Keratinocyte (primary cell): ENCODE results near the gene PKNOX2. TPM values are rescaled to one million over a fixed set of nuclear protein-coding genes. Genes with fewer than 3 reads are reported as not detected.

Experiments used
- DNase-seq: peaks from one replicate; pipeline ENCODE4 v3.0.0-alpha.2; 2011; ENCODE audit warnings: low read depth, missing footprints, low spot score
- FAIRE-seq: peaks from 2 replicates; lab custom pipeline; 2011; peaks lifted over from hg19 to GRCh38; lab: Jason Lieb, UNC
- H2AFZ ChIP-seq: 2 replicates; pipeline ENCODE4 v1.6.0; 2012; ENCODE audit warnings: low read length, control low read depth, inconsistent platforms; ENCODE audit not compliant: control insufficient read depth
- H3K27ac ChIP-seq: 2 replicates; pipeline ENCODE4 v1.5.1; 2011; ENCODE audit warnings: low read length; ENCODE audit not compliant: control insufficient read depth, insufficient read depth
- H3K27me3 ChIP-seq: 3 replicates; pipeline ENCODE4 v1.6.0; 2011; ENCODE audit warnings: low read length; ENCODE audit not compliant: control insufficient read depth, insufficient read depth; ENCODE audit errors: extremely low read depth
- H3K36me3 ChIP-seq, 2 experiments: 2 replicates in 1 of 2; 3 replicates in 1 of 2; pipeline ENCODE4 v1.5.1; 2011; ENCODE audit warnings: low read length in 2 of 2, mild to moderate bottlenecking in 1 of 2; ENCODE audit not compliant: control insufficient read depth in 2 of 2, insufficient read depth in 2 of 2; ENCODE audit errors: extremely low read depth in 1 of 2
- H3K4me1 ChIP-seq: 3 replicates; pipeline ENCODE4 v1.5.1; 2011; ENCODE audit warnings: low read length; ENCODE audit not compliant: control insufficient read depth, insufficient read depth; ENCODE audit errors: extremely low read depth
- H3K4me2 ChIP-seq: 3 replicates; pipeline ENCODE4 v1.6.0; 2011; ENCODE audit warnings: low read depth, low read length; ENCODE audit not compliant: control insufficient read depth, insufficient read depth; ENCODE audit errors: extremely low read depth
- H3K4me3 ChIP-seq, 3 experiments: fragments of 200-600 bp in 1 of 3; sonication (generic) in 1 of 3; 2 replicates in 2 of 3; 3 replicates in 1 of 3; pipeline ENCODE4 v1.5.1; 2011 to 2016; ENCODE audit warnings: low read length in 3 of 3, mild to moderate bottlenecking in 3 of 3, control low read depth in 2 of 3, inconsistent platforms in 1 of 3, low read depth in 1 of 3, mixed read lengths in 1 of 3, mixed run types in 1 of 3, moderate library complexity in 1 of 3; ENCODE audit not compliant: control insufficient read depth in 2 of 3, insufficient read depth in 2 of 3; ENCODE audit errors: extremely low read depth in 1 of 3
- H3K79me2 ChIP-seq: 2 replicates; pipeline ENCODE4 v1.6.0; 2012; ENCODE audit warnings: low read length; ENCODE audit not compliant: control insufficient read depth, insufficient read depth
- H3K9ac ChIP-seq: 3 replicates; pipeline ENCODE4 v1.6.0; 2011; ENCODE audit warnings: low read length; ENCODE audit not compliant: control insufficient read depth, insufficient read depth; ENCODE audit errors: extremely low read depth
- H3K9me1 ChIP-seq: 3 replicates; pipeline ENCODE4 v1.6.0; 2011; ENCODE audit warnings: low read length; ENCODE audit not compliant: control insufficient read depth, insufficient read depth; ENCODE audit errors: extremely low read depth
- H3K9me3 ChIP-seq: 2 replicates; pipeline ENCODE4 v1.5.1; 2012; ENCODE audit warnings: low read depth, low read length; ENCODE audit not compliant: control insufficient read depth
- H4K20me1 ChIP-seq: 3 replicates; pipeline ENCODE4 v1.6.0; 2011; ENCODE audit warnings: low read length; ENCODE audit not compliant: control insufficient read depth, insufficient read depth; ENCODE audit errors: extremely low read depth
- EZH2 ChIP-seq: IDR thresholded peaks from one replicate; pipeline ENCODE4 v1.6.1; 2012; ENCODE audit warnings: inconsistent platforms, mild to moderate bottlenecking, low read length, moderate library complexity
- dilution Hi-C: fragments of 300-500 bp; cut with MboI; formaldehyde crosslinking; loops from one replicate; pipeline ENCODE4 v1.7.0; 2020; ENCODE audit warnings: low sequenced_read_pairs; ENCODE audit not compliant: extremely low pct_ligation_motif_present
- polyA plus RNA-seq, 5 experiments: library from polyadenylated mRNA; depleted of rRNA in 3 of 5; stranded (reverse) in 3 of 5; stranded (forward) in 1 of 5; unstranded in 1 of 5; fragments of >200 nt; gene quantifications; 1 replicate in 1 of 5; 2 replicates in 3 of 5; 3 replicates in 1 of 5; pipeline versions ENCODE4 v1.2.1 to v1.2.3, GENCODE V29; 2011 to 2012; ENCODE audit warnings: missing spikeins in 2 of 5, low read depth in 1 of 5, low replicate concordance in 1 of 5
- TF ChIP-seq, protein P1 (sequence below), 3 experiments: IDR thresholded peaks in 1 of 3; conservative IDR thresholded peaks in 1 of 3; optimal IDR thresholded peaks in 1 of 3; 2 replicates in 2 of 3; 3 replicates in 1 of 3; pipeline versions ENCODE3 to v1.5.1; 2011; ENCODE audit warnings: low read length in 3 of 3, mild to moderate bottlenecking in 3 of 3, moderate library complexity in 2 of 3, control low read depth in 1 of 3, inconsistent platforms in 1 of 3; ENCODE audit not compliant: insufficient read depth in 2 of 3; ENCODE audit errors: extremely low read depth in 1 of 3

PKNOX2 gene
- polyA plus RNA-seq, 1 donor (not counting 4 experiments of a cell fraction or from before 2014, with no cell fraction given) = 0.05 TPM

DNA sequence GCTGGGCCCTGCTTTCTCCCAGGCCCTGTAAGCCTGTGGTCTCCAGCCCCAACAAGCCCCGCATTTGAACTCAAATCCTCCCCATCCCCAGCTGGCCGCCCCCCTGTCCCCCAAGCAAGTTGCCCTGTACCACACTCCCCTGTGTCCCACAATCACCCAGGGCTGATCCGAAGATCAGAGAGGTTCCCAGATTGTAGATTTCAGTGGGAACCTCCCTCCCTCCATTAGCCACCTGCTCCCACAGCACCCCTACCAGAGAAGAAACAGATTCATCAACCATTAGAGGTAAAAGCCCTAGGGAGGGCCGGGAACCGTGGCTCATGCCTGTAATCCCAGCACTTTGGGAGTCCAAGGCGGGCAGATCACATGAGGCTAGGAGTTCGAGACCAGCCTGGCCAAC is 224.1 kb downstream of the PKNOX2 start:
- TF ChIP-seq EZH2 = no peak
- TF ChIP-seq, protein P1, sequence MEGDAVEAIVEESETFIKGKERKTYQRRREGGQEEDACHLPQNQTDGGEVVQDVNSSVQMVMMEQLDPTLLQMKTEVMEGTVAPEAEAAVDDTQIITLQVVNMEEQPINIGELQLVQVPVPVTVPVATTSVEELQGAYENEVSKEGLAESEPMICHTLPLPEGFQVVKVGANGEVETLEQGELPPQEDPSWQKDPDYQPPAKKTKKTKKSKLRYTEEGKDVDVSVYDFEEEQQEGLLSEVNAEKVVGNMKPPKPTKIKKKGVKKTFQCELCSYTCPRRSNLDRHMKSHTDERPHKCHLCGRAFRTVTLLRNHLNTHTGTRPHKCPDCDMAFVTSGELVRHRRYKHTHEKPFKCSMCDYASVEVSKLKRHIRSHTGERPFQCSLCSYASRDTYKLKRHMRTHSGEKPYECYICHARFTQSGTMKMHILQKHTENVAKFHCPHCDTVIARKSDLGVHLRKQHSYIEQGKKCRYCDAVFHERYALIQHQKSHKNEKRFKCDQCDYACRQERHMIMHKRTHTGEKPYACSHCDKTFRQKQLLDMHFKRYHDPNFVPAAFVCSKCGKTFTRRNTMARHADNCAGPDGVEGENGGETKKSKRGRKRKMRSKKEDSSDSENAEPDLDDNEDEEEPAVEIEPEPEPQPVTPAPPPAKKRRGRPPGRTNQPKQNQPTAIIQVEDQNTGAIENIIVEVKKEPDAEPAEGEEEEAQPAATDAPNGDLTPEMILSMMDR (optimal IDR thresholded peaks at IDR 0.05 in 1 of 3, IDR thresholded peaks at IDR 0.05 in 1 of 3, conservative IDR thresholded peaks at IDR 0.05 in 1 of 3; ENCODE audit: extremely low read depth in 1 of 3, insufficient read depth in 2 of 3, low read length in 3 of 3) = no peak
- H3K27ac ChIP-seq = no peak overlapping the region
- H2AFZ ChIP-seq = no peak overlapping the region
- H4K20me1 ChIP-seq = no peaks in the 10 kb centered on the region
- H3K4me3 ChIP-seq = no peak overlapping the region
- no peak overlapping the region for H3K9ac ChIP-seq
- DNase-seq = no peak
- dilution Hi-C loops = no loop called here
- no peaks in the 10 kb centered on the region for H3K4me1 ChIP-seq
- no peaks in the 10 kb centered on the region for H3K36me3 ChIP-seq
- H3K4me2 ChIP-seq = no peak overlapping the region
- FAIRE-seq = no peak
- H3K9me1 ChIP-seq = no peaks in the 10 kb centered on the region
- no peaks in the 10 kb centered on the region for H3K9me3 ChIP-seq
- H3K27me3 ChIP-seq = peaks cover 2% of the 10 kb centered on the region
- H3K79me2 ChIP-seq = no peaks in the 10 kb centered on the region

DNA sequence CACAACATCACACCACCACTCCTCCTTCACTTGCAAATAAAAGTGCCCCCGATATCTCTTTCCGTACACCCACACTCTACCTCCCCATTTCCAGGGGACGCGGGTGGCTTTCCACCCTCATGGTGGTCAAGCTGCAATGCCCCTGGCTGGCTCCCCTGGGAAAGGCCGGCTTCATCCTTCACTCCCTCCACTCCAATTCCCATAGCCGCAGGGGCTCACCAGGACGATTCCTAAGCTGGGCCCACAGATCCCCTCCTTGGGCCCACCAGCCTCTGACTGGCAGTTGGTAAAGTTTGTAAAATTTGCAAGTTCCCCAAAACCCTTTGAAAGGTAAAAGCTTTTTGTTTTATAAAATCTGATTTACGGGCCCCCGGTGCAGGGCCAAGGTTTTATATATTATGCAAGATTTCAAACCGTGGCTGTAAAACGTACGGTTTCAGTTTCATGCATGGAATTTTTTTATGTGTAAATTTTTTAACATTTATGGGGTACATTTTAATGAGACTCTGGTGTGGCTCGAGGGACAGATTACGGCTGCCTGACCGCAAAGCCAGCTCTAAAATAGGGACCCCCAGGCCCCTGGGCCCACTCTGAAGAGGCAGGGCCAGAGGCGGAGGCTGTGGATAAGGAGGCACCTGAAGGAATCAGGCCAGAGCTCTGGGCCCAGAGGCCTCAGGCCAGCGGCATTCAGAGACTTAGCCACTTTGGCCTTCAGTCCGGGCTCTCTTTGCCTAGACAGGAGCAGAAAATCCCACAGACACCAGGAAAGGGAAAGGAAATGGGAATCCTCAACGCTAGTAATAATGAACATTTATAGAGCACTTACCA is 225.0 kb downstream of the PKNOX2 start:
- Histone ChIP-seq H3K9me1 (no peaks in the 10 kb centered on the region), H3K4me2 (no peak overlapping the region), H3K79me2 (no peaks in the 10 kb centered on the region), H3K27ac (no peak overlapping the region), H3K9ac (no peak overlapping the region), H4K20me1 (no peaks in the 10 kb centered on the region), H3K4me1 (no peaks in the 10 kb centered on the region), H2AFZ (no peak overlapping the region), H3K4me3 (no peak overlapping the region), H3K27me3 (peaks cover 2% of the 10 kb centered on the region), H3K9me3 (no peaks in the 10 kb centered on the region), H3K36me3 (no peaks in the 10 kb centered on the region)
- DNase-seq = no peak
- no peak for FAIRE-seq
- dilution Hi-C loops = no loop called here
- TF ChIP-seq, protein P1 (optimal IDR thresholded peaks at IDR 0.05 in 1 of 3, IDR thresholded peaks at IDR 0.05 in 1 of 3, conservative IDR thresholded peaks at IDR 0.05 in 1 of 3; ENCODE audit: extremely low read depth in 1 of 3, insufficient read depth in 2 of 3, low read length in 3 of 3) = no peak
- no peak for TF ChIP-seq EZH2
